ENCODE measurements around the gene SCUBE3.

SCUBE3 gene

DNA sequence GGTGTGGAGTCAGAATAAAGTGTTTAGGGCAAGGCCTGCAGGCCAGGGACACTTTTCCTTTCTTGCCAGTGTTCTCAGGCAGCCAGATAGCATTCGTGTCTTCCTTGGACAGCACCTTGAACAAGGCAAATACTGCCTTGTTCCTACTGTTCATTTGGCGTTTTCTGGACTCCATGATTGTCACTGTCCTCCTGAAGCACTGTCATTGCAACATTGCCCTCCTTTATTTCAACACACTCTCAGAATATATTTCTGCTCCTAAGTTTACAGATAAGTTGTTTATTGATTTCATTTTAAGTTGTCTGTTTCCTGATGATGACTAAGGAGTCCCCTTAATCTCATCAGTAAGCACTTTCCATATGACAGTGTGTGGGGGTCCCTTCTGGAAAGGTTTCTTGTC lies 68.7 kb downstream of the SCUBE3 start:
- Mint-ChIP-seq H3K27ac (no peak overlapping the region), H3K4me1 (no peaks in the 10 kb centered on the region), H3K4me3 (no peak overlapping the region), H3K36me3 (peaks cover 57% of the 10 kb centered on the region), H3K27me3 (no peaks in the 10 kb centered on the region), H3K9me3 (no peaks in the 10 kb centered on the region)
- ATAC-seq, result no peak

DNA sequence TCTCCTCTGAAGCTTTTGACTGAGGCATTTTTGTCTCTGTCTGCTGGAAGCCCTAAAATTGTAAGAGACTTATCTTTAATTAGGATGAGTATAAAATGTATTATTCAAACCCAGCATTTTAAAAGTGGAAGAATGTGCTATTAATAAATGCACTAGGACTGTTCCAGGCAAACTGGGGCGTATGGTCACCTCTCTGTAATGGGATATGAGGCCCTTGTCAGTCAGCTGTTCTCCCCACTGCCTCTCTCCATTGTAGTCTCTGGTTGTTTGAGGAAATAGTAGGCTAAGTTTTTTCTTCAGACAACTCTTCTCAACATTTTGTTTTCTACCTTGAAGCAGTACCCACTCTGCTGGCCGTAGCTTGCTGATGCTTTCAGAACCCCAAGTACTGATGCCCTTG lies 69.6 kb downstream of the SCUBE3 start:
- H3K27ac Mint-ChIP-seq, result no peak overlapping the region
- no peaks in the 10 kb centered on the region for H3K9me3 Mint-ChIP-seq
- H3K4me1 Mint-ChIP-seq, result no peaks in the 10 kb centered on the region
- H3K36me3 Mint-ChIP-seq, result peaks cover 66% of the 10 kb centered on the region
- no peaks in the 10 kb centered on the region for H3K27me3 Mint-ChIP-seq
- H3K4me3 Mint-ChIP-seq, result no peak overlapping the region
- no peak for ATAC-seq

DNA sequence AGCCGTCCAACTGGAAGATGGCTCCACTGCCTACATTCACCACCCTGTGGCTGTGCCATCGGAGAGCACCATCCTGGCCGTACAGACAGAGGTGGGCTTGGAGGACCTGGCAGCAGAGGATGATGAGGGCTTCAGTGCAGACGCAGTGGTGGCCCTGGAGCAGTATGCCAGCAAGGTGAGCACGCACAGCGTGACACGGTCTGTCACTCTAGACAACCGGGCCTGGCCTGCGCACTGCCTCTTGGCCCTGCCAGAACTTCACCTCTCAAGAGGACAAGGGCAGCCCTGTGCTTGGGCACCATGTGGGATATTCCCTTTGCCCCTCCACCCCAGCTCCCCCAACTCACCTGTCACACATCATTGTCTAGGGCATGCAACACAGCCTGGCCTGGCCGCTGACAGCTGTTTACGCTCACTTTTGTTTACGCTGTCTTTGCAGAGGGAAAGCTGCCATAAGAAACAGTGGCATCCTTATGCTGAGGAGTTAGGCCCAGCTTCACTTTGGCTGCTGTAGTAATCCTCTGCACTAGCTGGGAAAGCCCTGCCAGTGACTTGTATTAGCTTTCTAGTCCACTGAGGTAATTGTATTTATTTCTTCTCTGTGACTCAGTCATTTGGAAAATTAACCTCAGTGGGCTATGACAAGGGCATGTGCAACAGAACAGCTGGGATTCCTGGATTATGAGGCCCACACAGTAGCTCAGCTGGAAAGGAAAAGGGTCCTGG lies 74.1 kb downstream of the SCUBE3 start:
- Mint-ChIP-seq H3K27me3 (no peaks in the 10 kb centered on the region), H3K27ac (no peak overlapping the region), H3K4me3 (no peak overlapping the region), H3K9me3 (no peaks in the 10 kb centered on the region), H3K4me1 (peaks cover 15% of the 10 kb centered on the region), H3K36me3 (peaks cover 92% of the 10 kb centered on the region)
- no peak for ATAC-seq

DNA sequence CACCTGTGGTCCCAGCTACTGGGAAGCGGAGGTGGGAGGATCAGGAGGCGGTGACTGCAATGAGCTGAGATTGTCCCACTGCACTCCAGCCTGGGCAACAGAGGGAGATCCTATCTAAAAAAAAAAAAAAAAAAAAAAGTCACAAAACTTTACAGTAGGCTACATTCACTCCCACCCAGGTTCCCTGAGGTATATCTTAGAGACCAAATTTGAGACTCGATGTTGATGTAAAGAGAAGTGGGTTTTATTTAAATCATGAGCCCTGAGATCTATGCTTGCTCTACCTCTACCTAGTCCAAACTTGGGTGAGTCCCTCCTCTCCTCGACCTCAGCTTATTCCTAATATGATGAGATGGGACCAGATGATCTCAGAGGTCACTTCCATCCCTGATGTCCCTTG lies 75.1 kb downstream of the SCUBE3 start:
- H3K9me3 Mint-ChIP-seq, result no peaks in the 10 kb centered on the region
- ATAC-seq, result no peak
- no peaks in the 10 kb centered on the region for H3K27me3 Mint-ChIP-seq
- peaks cover 15% of the 10 kb centered on the region for H3K4me1 Mint-ChIP-seq
- peaks cover 88% of the 10 kb centered on the region for H3K36me3 Mint-ChIP-seq
- no peak overlapping the region for H3K4me3 Mint-ChIP-seq
- no peak overlapping the region for H3K27ac Mint-ChIP-seq

DNA sequence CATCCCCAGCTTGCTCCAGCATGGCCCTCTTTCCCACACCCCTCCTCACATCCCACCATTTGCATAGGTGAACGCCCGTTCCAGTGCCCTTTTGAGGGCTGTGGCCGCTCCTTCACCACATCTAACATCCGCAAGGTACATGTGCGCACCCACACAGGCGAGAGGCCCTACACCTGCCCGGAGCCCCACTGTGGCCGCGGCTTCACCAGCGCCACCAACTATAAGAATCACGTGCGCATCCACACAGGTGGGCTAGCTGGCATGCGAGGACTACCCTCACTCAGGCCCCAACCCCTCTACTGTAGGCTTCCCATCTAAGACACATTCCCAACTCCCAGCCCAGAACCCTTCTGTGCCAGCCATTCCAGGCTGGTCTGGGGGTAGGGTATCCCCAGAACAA lies 77.7 kb downstream of the SCUBE3 start:
- ATAC-seq, result no peak
- peak overlapping the region; percentile 3 for H3K27ac Mint-ChIP-seq
- no peak overlapping the region for H3K4me3 Mint-ChIP-seq
- peaks cover 22% of the 10 kb centered on the region for H3K4me1 Mint-ChIP-seq
- H3K27me3 Mint-ChIP-seq, result no peaks in the 10 kb centered on the region
- H3K36me3 Mint-ChIP-seq, result peaks cover 88% of the 10 kb centered on the region
- no peaks in the 10 kb centered on the region for H3K9me3 Mint-ChIP-seq

DNA sequence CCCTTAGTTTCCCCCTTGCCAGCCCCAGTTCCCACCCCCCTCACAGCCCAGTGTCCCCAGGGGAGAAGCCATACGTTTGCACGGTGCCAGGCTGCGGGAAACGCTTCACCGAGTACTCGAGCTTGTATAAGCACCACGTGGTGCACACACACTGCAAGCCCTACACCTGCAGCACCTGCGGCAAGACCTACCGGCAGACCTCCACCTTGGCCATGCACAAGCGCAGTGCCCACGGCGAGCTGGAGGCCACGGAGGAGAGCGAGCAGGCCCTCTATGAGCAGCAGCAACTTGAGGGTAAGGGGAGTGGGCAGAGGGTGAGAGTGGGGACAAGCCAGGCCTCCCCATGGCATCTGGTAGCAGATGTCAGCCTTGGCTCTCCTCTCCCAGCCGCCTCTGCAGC lies 78.7 kb downstream of the SCUBE3 start:
- Mint-ChIP-seq H3K27me3 (no peaks in the 10 kb centered on the region), H3K36me3 (peaks cover 78% of the 10 kb centered on the region), H3K4me3 (no peak overlapping the region), H3K27ac (peak overlapping the region; percentile 3), H3K4me1 (peaks cover 26% of the 10 kb centered on the region), H3K9me3 (no peaks in the 10 kb centered on the region)
- ATAC-seq, result peak; percentile 58

DNA sequence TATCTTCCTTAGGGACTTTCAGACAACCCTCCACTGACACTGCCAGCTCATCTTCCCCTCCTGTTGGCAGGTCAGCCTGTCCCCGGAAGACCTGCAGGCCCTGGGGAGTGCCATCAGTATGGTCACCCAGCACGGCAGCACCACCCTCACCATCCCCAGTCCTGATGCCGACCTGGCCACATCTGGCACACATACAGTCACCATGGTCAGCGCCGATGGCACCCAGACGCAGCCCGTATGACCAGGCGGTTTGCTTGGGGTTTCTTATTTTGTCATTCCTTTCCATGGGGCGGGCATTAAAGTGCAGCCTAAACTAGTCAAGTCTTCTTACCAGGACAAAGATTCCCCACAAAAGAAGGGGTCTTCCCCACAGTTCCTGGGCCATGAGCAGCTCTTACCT lies 79.9 kb downstream of the SCUBE3 start:
- no peaks in the 10 kb centered on the region for H3K9me3 Mint-ChIP-seq
- H3K27ac Mint-ChIP-seq, result no peak overlapping the region
- peaks cover 31% of the 10 kb centered on the region for H3K4me1 Mint-ChIP-seq
- H3K4me3 Mint-ChIP-seq, result no peak overlapping the region
- no peaks in the 10 kb centered on the region for H3K27me3 Mint-ChIP-seq
- ATAC-seq, result no peak
- H3K36me3 Mint-ChIP-seq, result peaks cover 66% of the 10 kb centered on the region

DNA sequence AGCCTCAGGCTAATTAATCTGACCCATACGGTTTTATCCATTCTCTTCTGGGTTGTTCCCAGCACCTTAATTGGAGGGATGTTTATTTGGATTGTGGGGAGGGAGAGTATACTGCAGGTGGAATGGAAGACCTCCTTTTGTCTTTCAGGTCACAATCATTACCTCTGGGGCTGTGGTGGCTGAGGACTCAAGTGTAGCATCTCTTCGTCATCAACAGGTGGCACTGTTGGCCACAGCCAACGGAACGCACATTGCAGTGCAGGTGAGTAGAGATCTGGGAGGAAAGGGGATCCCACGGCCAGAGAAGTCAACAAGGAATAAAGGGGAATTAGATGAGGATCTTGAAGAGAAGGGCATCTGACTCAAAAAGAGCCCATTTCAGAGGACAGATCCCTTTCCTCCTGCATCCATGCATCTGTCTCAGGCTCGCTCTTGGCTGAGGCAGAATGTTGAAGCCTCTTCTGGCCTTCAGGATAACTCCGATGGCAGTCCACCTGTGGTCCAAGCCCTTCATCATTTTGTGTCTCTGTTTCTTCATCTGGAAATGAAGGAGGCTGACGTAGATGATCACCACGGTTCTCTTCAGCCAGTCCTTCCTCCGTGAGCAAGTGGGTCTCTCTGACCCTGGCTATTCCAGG lies 80.7 kb downstream of the SCUBE3 start:
- ATAC-seq, result no peak
- Mint-ChIP-seq H3K27me3 (no peaks in the 10 kb centered on the region), H3K9me3 (no peaks in the 10 kb centered on the region), H3K4me1 (peaks cover 39% of the 10 kb centered on the region), H3K4me3 (no peak overlapping the region), H3K36me3 (peaks cover 58% of the 10 kb centered on the region), H3K27ac (no peak overlapping the region)

DNA sequence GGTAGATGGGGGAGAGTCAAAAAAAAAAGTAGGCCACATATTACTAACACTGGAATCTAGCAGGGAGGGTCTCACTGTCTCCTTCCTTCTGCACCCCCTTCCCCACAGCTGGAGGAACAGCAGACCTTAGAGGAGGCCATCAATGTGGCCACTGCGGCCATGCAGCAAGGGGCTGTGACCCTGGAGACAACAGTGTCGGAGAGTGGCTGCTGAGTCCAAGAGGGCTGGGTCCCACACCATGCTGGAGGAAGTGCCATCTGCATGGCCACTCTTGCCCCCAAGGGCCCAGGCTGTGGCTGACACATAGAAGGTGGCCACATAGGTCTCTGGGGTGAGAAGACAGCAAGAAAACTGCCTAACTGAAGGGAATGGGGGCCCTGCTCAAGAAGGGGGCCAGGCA lies 81.3 kb downstream of the SCUBE3 start:
- H3K36me3 Mint-ChIP-seq, result peaks cover 53% of the 10 kb centered on the region
- H3K9me3 Mint-ChIP-seq, result no peaks in the 10 kb centered on the region
- H3K27me3 Mint-ChIP-seq, result no peaks in the 10 kb centered on the region
- ATAC-seq, result no peak
- H3K4me1 Mint-ChIP-seq, result peaks cover 45% of the 10 kb centered on the region
- H3K27ac Mint-ChIP-seq, result no peak overlapping the region
- H3K4me3 Mint-ChIP-seq, result no peak overlapping the region

DNA sequence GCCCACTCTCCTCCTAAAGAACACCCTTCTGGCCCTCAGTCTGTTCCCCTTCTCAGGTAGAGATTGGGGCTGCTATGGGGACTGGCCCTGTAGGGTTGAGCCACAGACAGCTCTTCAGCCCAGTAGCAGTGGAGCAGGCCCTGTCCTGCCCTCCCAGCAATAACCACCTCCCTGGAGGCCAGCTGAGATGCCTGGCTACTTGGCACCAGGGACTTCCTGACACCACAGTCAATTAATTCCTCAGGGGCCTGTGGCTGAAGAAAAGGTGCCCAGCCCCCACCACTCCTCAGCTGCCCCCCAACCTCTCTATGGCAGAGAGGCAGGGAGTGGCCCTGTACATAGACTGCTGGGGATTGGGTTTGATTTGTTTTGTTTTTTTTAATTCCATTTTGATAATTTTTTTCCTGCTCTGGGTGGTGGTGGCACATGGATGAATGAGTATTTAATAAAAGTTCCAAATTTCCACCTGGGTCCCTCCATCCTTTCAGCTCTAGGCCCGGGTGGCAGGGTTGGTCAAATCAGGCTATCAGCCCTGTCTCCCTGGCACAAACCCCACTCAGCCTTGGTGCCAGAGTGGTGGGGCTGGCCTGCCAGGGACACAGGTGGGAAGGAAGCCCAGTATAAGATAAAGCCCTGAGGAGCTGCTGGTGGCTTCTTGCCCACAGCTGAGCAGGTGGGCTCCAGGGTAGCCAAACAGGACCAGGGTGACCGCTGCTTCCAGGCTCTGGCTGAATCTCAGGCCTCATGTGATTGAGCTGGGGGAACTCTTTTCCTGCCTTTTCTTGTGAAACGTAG lies 82.0 kb downstream of the SCUBE3 start:
- no peaks in the 10 kb centered on the region for H3K9me3 Mint-ChIP-seq
- H3K27me3 Mint-ChIP-seq, result no peaks in the 10 kb centered on the region
- H3K27ac Mint-ChIP-seq, result peak overlapping the region; percentile 95
- no peak for ATAC-seq
- peaks cover 51% of the 10 kb centered on the region for H3K4me1 Mint-ChIP-seq
- peaks cover 52% of the 10 kb centered on the region for H3K36me3 Mint-ChIP-seq
- H3K4me3 Mint-ChIP-seq, result no peak overlapping the region

DNA sequence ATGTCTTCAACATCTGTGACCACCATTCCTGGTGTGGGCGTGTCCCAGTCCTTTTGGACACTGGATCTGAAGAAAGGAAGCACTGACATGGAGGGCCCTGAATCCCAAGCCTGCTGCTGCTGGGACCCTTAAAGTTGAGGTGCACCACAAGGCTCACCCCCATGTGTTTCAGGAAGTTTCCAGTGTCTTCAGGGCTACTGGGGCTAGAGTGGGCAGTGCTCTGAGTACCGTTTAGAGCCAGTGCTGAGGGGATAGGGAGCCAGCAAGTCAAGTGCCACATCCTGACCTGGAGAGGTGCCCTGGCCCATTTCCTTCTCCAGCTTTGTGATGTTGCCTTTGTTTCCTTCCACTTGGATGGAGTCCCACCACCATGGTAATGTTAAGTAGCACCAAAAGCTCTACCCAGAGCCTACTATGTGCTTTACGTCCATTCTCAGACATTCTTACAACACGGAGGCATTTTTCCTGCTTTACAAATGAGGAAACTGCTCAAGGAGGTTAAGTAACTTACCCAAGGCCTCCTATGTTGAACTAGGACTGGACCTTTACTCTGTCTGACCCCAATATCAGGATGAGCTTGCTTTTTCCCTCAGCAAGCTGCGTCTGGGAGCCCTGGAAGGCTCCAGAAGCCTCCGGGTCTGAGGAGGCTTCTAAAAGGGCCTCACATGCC lies 83.3 kb downstream of the SCUBE3 start:
- peak overlapping the region; percentile 95 for H3K27ac Mint-ChIP-seq
- H3K4me3 Mint-ChIP-seq, result peak overlapping the region; percentile 73
- H3K9me3 Mint-ChIP-seq, result no peaks in the 10 kb centered on the region
- H3K4me1 Mint-ChIP-seq, result peaks cover 56% of the 10 kb centered on the region
- no peaks in the 10 kb centered on the region for H3K27me3 Mint-ChIP-seq
- peaks cover 39% of the 10 kb centered on the region for H3K36me3 Mint-ChIP-seq
- no peak for ATAC-seq

DNA sequence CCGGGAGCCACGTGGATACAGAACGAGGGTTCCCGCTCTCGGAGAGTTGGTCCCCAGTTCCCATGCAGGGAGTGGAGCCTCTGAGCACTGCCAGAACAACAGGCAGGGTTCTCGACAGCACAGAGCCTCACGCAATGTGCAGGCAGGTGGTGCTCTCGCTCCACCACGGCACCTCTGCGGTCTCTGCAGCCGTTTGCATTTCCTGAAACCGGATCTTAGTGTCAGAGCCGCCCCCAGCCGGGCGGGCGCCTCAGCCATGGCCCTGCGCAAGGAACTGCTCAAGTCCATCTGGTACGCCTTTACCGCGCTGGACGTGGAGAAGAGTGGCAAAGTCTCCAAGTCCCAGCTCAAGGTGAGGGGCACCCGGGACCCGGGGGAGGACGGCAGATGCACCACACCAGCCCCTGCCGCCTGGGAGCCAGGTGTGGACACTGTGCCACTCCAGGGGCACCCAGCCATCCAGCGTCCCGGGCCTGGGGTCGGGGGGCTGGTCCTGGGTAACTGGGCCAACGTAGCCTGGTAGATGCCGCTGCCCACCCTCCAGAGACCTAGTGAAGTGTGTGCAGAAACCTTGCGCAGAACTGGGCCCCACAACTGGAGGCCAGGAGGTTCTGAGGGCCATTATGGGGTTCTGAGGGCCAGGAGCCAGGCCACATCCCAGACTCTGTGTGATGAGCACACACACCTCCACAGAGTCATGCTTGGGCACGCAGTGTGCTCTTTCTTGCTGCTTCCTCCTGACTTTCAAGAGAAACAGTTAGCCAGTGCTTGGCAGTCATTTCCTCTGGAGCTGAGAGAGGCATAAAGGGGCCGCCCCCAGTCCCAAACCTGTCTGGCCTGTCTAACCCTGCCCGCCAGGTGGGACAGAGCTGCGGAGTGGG lies 84.1 kb downstream of the SCUBE3 start, which contains the start of gene DEF6:
Gene DEF6 (plus strand): TSS at position 218 of the 881 bp plus-strand sequence. CDS start 39 bp downstream, at position 257.
- ATAC-seq, result peak; percentile 93
- peaks cover 56% of the 10 kb centered on the region for H3K4me1 Mint-ChIP-seq
- no peaks in the 10 kb centered on the region for H3K27me3 Mint-ChIP-seq
- H3K4me3 Mint-ChIP-seq, result peak within 1 kb of the TSS; percentile 73
- peaks cover 32% of the 10 kb centered on the region for H3K36me3 Mint-ChIP-seq
- H3K27ac Mint-ChIP-seq, result peak within 1 kb of the TSS; percentile 95
- no peaks in the 10 kb centered on the region for H3K9me3 Mint-ChIP-seq

DNA sequence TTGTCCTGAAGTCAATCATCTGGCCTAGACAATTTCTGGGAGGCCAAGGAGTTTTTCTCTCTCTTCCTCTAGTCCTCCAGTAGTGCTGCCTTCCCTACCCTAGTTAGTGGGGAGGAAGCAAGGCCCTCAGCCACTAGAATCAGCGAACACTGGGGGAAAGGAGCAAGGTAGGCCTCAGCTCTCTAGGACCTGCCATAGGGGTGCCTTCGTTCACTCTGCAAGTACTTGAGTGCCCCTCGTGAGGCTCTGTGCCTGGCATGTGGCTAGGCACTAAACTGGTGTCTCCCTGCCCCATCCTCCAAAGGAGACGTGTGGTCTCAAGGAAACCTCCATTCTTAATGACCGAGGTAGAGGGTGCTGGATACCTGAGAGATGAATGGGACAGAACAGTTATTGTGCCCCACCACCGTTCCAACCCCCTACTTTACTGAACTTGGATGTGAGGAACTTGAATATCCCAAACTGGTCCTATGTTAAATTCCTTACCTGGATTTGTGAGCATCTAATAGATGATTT lies 84.9 kb downstream of the SCUBE3 start:
- no peak for ATAC-seq
- Mint-ChIP-seq H3K4me3 (peak overlapping the region; percentile 73), H3K27me3 (no peaks in the 10 kb centered on the region), H3K4me1 (peaks cover 64% of the 10 kb centered on the region), H3K36me3 (peaks cover 27% of the 10 kb centered on the region), H3K27ac (peak overlapping the region; percentile 95), H3K9me3 (no peaks in the 10 kb centered on the region)

DNA sequence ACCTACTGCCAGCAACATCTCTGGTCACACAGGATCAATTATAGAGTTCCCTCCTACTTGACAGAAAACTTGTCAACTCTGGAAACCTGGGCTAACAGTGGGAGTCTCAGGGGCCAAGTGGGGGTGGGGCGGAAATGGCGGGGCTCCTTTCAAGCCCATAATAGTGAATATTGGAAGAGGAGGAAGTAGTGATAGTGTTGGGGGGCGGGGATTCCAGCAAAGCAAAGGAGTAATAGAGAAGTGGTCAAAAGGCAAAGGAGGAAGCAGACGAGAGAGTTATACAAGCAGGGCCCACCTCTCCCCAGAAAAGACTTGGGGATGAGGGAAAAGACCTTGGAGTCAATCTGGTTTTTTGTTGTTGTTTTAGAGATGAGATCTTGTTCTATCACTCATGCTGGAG lies 85.9 kb downstream of the SCUBE3 start:
- Mint-ChIP-seq H3K9me3 (no peaks in the 10 kb centered on the region), H3K4me1 (peaks cover 67% of the 10 kb centered on the region), H3K36me3 (peaks cover 26% of the 10 kb centered on the region), H3K4me3 (peak overlapping the region; percentile 73), H3K27ac (peak overlapping the region; percentile 95), H3K27me3 (no peaks in the 10 kb centered on the region)
- ATAC-seq, result peak; percentile 47
